Astrocyte (in vitro differentiated cells and primary cell): ENCODE measurements around the gene SLC44A1.

Experiments used
- CTCF ChIP-seq: IDR thresholded peaks from 2 replicates; pipeline ENCODE4 v1.5.1; 2011; ENCODE audit warnings: low read depth, mild to moderate bottlenecking, inconsistent platforms, low read length, moderate library complexity; ENCODE audit not compliant: insufficient read depth
- EZH2 ChIP-seq: IDR thresholded peaks from 2 replicates; pipeline ENCODE4 v1.6.1; 2012; ENCODE audit warnings: mild to moderate bottlenecking, low read length, inconsistent platforms; ENCODE audit not compliant: insufficient read depth

- TF ChIP-seq CTCF (no peak), EZH2 (no peak)
These were observed 115.4 kb downstream of the SLC44A1 start for GRCh38 chr9:105359892-105360291.
